BJ (cell line): ENCODE data around the gene C1orf50. TPM values are rescaled to one million over a fixed set of nuclear protein-coding genes. Genes with fewer than 3 reads are reported as not detected.

Source experiments
- CTCF ChIA-PET: fragments of 350-600 bp; formaldehyde crosslinking; extraction: SDS; loops from one replicate; lab custom pipeline; 2021; ENCODE audit warnings: antibody characterized with exemption, inconsistent platforms; lab: Yijun Ruan, JAX
- POLR2A ChIA-PET: fragments of 300-600 bp; sonication (Branson Sonifier 250); formaldehyde crosslinking; extraction: SDS; loops from one replicate; lab custom pipeline; 2021; ENCODE audit warnings: antibody characterized with exemption; lab: Charles Lee
- DNase-seq: peaks from one replicate; pipeline ENCODE4 v3.0.0-alpha.2; 2011; ENCODE audit warnings: low read depth
- H3K27me3 ChIP-seq: 2 replicates; pipeline ENCODE4 v1.6.0; 2011; ENCODE audit warnings: low read length; ENCODE audit not compliant: control insufficient read depth, insufficient read depth
- H3K36me3 ChIP-seq: 2 replicates; pipeline ENCODE4 v1.5.1; 2011; ENCODE audit warnings: low read length; ENCODE audit not compliant: control insufficient read depth, insufficient read depth
- H3K4me3 ChIP-seq: 2 replicates; pipeline ENCODE4 v1.5.1; 2011; ENCODE audit warnings: low read depth, mild to moderate bottlenecking, control low read depth, low read length
- polyA plus RNA-seq: library from polyadenylated mRNA; depleted of rRNA; stranded (reverse); fragments of >200 nt; gene quantifications from 2 replicates; pipeline ENCODE4 v1.2.3, GENCODE V29; 2011
- TF ChIP-seq, protein P1 (sequence below): IDR thresholded peaks from 2 replicates; pipeline ENCODE4 v1.5.1; 2011; ENCODE audit warnings: low read depth, mild to moderate bottlenecking, control low read depth, inconsistent platforms, low read length, moderate library complexity; ENCODE audit not compliant: insufficient read depth

The C1orf50 gene
- polyA plus RNA-seq, 1 experiment, result 2.0 TPM

GRCh38 chr1:42797414-42797813 is 30.4 kb downstream of the C1orf50 start:
- POLR2A ChIA-PET, result no interaction called here
- TF ChIP-seq, protein P1, sequence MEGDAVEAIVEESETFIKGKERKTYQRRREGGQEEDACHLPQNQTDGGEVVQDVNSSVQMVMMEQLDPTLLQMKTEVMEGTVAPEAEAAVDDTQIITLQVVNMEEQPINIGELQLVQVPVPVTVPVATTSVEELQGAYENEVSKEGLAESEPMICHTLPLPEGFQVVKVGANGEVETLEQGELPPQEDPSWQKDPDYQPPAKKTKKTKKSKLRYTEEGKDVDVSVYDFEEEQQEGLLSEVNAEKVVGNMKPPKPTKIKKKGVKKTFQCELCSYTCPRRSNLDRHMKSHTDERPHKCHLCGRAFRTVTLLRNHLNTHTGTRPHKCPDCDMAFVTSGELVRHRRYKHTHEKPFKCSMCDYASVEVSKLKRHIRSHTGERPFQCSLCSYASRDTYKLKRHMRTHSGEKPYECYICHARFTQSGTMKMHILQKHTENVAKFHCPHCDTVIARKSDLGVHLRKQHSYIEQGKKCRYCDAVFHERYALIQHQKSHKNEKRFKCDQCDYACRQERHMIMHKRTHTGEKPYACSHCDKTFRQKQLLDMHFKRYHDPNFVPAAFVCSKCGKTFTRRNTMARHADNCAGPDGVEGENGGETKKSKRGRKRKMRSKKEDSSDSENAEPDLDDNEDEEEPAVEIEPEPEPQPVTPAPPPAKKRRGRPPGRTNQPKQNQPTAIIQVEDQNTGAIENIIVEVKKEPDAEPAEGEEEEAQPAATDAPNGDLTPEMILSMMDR, result no peak
- DNase-seq, result no peak
- no peak overlapping the region for H3K4me3 ChIP-seq
- CTCF ChIA-PET, result no interaction called here
- no peaks in the 10 kb centered on the region for H3K36me3 ChIP-seq
- H3K27me3 ChIP-seq, result peaks cover 2% of the 10 kb centered on the region; the same call in 1 of the 2 replicates

GRCh38 chr1:42797979-42798378 is 30.9 kb downstream of the C1orf50 start:
- no peak for DNase-seq
- TF ChIP-seq, protein P1, result no peak
- no peaks in the 10 kb centered on the region for H3K36me3 ChIP-seq
- H3K27me3 ChIP-seq, result peaks cover 2% of the 10 kb centered on the region; the same call in 1 of the 2 replicates
- no peak overlapping the region for H3K4me3 ChIP-seq
- CTCF ChIA-PET, result no interaction called here
- POLR2A ChIA-PET, result no interaction called here

DNA sequence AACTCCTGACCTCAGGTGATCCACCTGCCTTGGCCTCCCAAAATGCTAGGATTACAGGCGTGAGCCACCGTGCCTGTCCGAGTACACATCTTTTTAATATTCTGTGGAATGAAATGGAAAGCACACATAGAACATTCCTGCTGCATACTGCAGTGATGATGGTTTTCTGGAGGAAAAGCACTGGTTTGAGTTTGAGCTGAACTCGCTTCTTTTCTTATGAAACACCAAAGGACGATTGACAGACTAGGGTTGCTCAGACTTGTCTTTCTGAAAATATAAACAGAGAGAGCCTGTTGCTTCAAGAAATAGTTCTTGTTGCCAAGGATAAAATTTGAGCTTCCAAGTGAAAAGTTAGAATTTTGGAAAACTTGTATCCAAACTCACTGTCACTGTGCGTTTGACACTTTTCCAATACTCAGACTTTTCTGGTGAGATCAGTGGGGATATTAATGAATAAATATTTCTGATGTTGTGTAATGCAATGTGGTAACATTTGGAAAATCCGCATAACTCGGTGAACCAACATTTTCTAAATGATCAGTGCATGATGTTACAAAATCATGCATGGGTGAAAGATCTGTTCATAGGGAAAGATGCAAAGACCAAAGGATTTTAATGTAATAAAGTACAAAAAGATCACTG is 34.9 kb downstream of the C1orf50 start:
- no peak overlapping the region for H3K4me3 ChIP-seq
- peaks cover 2% of the 10 kb centered on the region; the same call in 1 of the 2 replicates for H3K27me3 ChIP-seq
- ChIA-PET CTCF (interaction anchor here (2.1 kb wide), 1 partner anchor 9 kb away, joined by 6 read pairs; no protein-coding TSS in a partner anchor), POLR2A (no interaction called here)
- TF ChIP-seq, protein P1, result no peak
- H3K36me3 ChIP-seq, result no peaks in the 10 kb centered on the region; the same call in 1 of the 2 replicates
- no peak for DNase-seq

DNA sequence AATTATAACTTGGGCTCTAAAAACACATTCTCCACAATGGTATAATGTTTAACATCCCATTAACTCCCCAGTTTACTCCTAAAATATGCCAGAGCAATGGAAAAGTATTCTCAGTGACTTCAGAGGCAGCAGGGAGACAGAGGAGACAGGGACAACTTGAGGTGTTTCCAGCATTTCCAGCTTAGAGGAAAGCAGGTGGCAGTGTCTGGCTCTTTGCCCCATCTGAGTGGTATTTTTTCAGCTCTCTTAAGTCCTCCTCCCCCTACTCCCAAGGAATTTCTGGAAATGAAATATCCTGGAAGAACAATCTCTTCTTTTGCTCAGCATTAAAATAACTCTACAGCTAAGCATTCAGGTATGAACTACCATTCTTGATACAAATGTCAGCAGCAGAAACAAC is 39.1 kb downstream of the C1orf50 start:
- ChIA-PET POLR2A (interaction anchor here (0.6 kb wide), 1 partner anchor 47 kb away, joined by 3 read pairs; no protein-coding TSS in a partner anchor), CTCF (interaction anchor here (1.6 kb wide), 1 partner anchor 28 kb away, joined by 4 read pairs; no protein-coding TSS in a partner anchor)
- TF ChIP-seq, protein P1, result no peak
- H3K36me3 ChIP-seq, result no peaks in the 10 kb centered on the region; the same call in 1 of the 2 replicates
- no peak overlapping the region for H3K4me3 ChIP-seq
- no peaks in the 10 kb centered on the region for H3K27me3 ChIP-seq
- no peak for DNase-seq

DNA sequence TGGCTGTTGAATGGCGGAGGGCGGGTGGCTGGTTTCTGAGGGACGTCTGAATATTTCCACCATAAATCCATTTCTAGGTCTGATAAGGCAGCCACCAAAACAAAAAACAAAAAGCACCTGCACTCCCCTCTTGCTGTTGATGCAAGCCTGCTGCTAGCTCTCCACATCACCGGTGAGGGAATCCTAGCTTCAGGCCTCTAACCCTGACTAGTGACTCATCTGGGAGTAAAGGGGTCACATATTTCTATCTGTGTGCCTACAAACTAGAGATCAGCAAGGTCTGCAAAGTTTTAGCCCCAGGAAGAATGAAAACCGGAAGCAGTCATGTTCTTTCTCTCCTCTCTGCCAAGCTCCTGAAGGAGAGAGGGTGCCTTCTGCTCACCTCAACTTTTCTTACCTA is 39.5 kb downstream of the C1orf50 start:
- no peaks in the 10 kb centered on the region for H3K27me3 ChIP-seq
- TF ChIP-seq, protein P1, result no peak
- DNase-seq, result no peak
- POLR2A ChIA-PET, result interaction anchor here (0.6 kb wide), 1 partner anchor 46 kb away, joined by 3 read pairs; no protein-coding TSS in a partner anchor
- H3K36me3 ChIP-seq, result no peaks in the 10 kb centered on the region; the same call in 1 of the 2 replicates
- CTCF ChIA-PET, result interaction anchor here (1.3 to 1.8 kb wide), 3 partner anchors 10 to 106 kb away, joined by 3 to 6 read pairs (median 4); partner anchors contain the start of gene ERMAP
- no peak overlapping the region for H3K4me3 ChIP-seq
